GM23338 (cell line): ENCODE measurements around the gene TYSND1. TPM values are rescaled to one million over a fixed set of nuclear protein-coding genes. Genes with fewer than 3 reads are reported as not detected.

Source experiments
- ATAC-seq: fragments of 200-7000 bp; cut with Tn5 transposase; 3 replicates; pipeline ENCODE4 v1.9.1; 2020
- DNase-seq: peaks from one replicate; pipeline ENCODE4 v3.0.0-alpha.2; 2015; ENCODE audit warnings: low spot score
- H2AFZ ChIP-seq: fragments of 200-600 bp; sonication (generic); 2 replicates; pipeline ENCODE4 v1.8.0; 2016; ENCODE audit warnings: antibody characterized with exemption, mild to moderate bottlenecking, moderate library complexity
- H3F3A ChIP-seq: fragments of 200-600 bp; sonication (generic); replicated peaks from 2 replicates; pipeline ENCODE4 v1.8.0; 2017; ENCODE audit warnings: antibody characterized with exemption, mixed run types, low read depth
- H3K27ac ChIP-seq: fragments of 200-600 bp; sonication (generic); 2 replicates; pipeline ENCODE4 v1.6.1; 2016; ENCODE audit warnings: low read depth
- H3K27me3 ChIP-seq: fragments of 200-600 bp; sonication (generic); 2 replicates; pipeline ENCODE4 v1.8.0; 2016; ENCODE audit warnings: mild to moderate bottlenecking, mixed run types, moderate library complexity; ENCODE audit not compliant: insufficient read depth
- H3K36me3 ChIP-seq: fragments of 200-600 bp; sonication (generic); 2 replicates; pipeline ENCODE4 v1.8.0; 2016; ENCODE audit warnings: mild to moderate bottlenecking; ENCODE audit not compliant: insufficient read depth
- H3K4me1 ChIP-seq: fragments of 200-600 bp; sonication (generic); 2 replicates; pipeline ENCODE4 v1.8.0; 2016; ENCODE audit warnings: mild to moderate bottlenecking, moderate library complexity; ENCODE audit not compliant: insufficient read depth
- H3K4me2 ChIP-seq: fragments of 200-600 bp; sonication (generic); 2 replicates; pipeline ENCODE4 v1.7.1; 2017; ENCODE audit warnings: mixed run types
- H3K4me3 ChIP-seq: fragments of 200-600 bp; sonication (generic); 2 replicates; pipeline ENCODE4 v1.6.1; 2016; ENCODE audit warnings: mixed run types
- H3K79me2 ChIP-seq: fragments of 200-600 bp; sonication (generic); replicated peaks from 2 replicates; pipeline ENCODE4 v1.8.0; 2017; ENCODE audit warnings: mild to moderate bottlenecking; ENCODE audit not compliant: insufficient read depth
- H3K9me2 ChIP-seq: fragments of 200-600 bp; sonication (generic); 2 replicates; pipeline ENCODE4 v1.8.0; 2017; ENCODE audit not compliant: insufficient read depth
- H4K20me1 ChIP-seq: fragments of 200-600 bp; sonication (generic); replicated peaks from 2 replicates; pipeline ENCODE4 v1.8.0; 2017; ENCODE audit warnings: mild to moderate bottlenecking; ENCODE audit not compliant: insufficient read depth
- H3K27ac Mint-ChIP-seq: 2 replicates; pipeline ENCODE4 v1.8.0; 2020; ENCODE audit warnings: inconsistent platforms, mild to moderate bottlenecking, moderate library complexity, mixed read lengths
- H3K27me3 Mint-ChIP-seq: 3 replicates; pipeline ENCODE4 v1.8.0; 2022; ENCODE audit warnings: low read depth, mild to moderate bottlenecking, moderate library complexity, mixed read lengths, inconsistent platforms; ENCODE audit not compliant: insufficient read depth, poor library complexity
- H3K36me3 Mint-ChIP-seq: 3 replicates; pipeline ENCODE4 v1.8.0; 2021; ENCODE audit warnings: low read depth, mild to moderate bottlenecking, inconsistent platforms, moderate library complexity, mixed read lengths
- H3K4me1 Mint-ChIP-seq: 3 replicates; pipeline ENCODE4 v1.8.0; 2020; ENCODE audit warnings: mild to moderate bottlenecking, inconsistent platforms, mixed read lengths
- H3K4me3 Mint-ChIP-seq: 3 replicates; pipeline ENCODE4 v1.8.0; 2021; ENCODE audit warnings: moderate library complexity, mild to moderate bottlenecking, inconsistent platforms, mixed read lengths
- H3K9me3 Mint-ChIP-seq: 3 replicates; pipeline ENCODE4 v1.8.0; 2020; ENCODE audit warnings: moderate library complexity, mild to moderate bottlenecking, inconsistent platforms, mixed read lengths
- CREB1 ChIP-seq: fragments of 250-450 bp; sonication (Bioruptor Pico); IDR thresholded peaks from 2 replicates; pipeline ENCODE4 v1.5.0; 2020; ENCODE audit warnings: low read depth, mild to moderate bottlenecking, moderate library complexity
- CTCF ChIP-seq, 2 experiments: fragments of 200-600 bp in 1 of 2; sonication (generic) in 1 of 2; conservative IDR thresholded peaks; 2 replicates each; pipeline versions ENCODE4 v1.5.1 to v1.6.1; 2016 to 2017; ENCODE audit warnings: antibody characterized with exemption in 2 of 2, low read depth in 2 of 2, mild to moderate bottlenecking in 2 of 2, moderate library complexity in 1 of 2
- ETS1 ChIP-seq: IDR thresholded peaks from 2 replicates; pipeline ENCODE4 v1.6.1; 2016; ENCODE audit warnings: antibody characterized with exemption
- EZH2 ChIP-seq: fragments of 200-600 bp; sonication (generic); IDR thresholded peaks from one replicate; pipeline ENCODE4 v1.8.0; 2017; ENCODE audit warnings: antibody characterized with exemption, mild to moderate bottlenecking, low read depth; ENCODE audit not compliant: unreplicated experiment
- EZH2phosphoT487 ChIP-seq: fragments of 200-600 bp; sonication (generic); IDR thresholded peaks from one replicate; pipeline ENCODE4 v1.8.1; 2018; ENCODE audit warnings: antibody characterized with exemption; ENCODE audit not compliant: unreplicated experiment
- JUNB ChIP-seq: IDR thresholded peaks from one replicate; pipeline ENCODE4 v1.6.1; 2016; ENCODE audit warnings: antibody characterized with exemption; ENCODE audit not compliant: unreplicated experiment
- NANOG ChIP-seq: IDR thresholded peaks from 2 replicates; pipeline ENCODE4 v1.6.1; 2016; ENCODE audit warnings: antibody characterized with exemption, borderline replicate concordance
- POLR2AphosphoS5 ChIP-seq: IDR thresholded peaks from 2 replicates; pipeline ENCODE4 v1.6.1; 2016; ENCODE audit warnings: antibody characterized with exemption, low read depth
- REST ChIP-seq: IDR thresholded peaks from one replicate; pipeline ENCODE4 v1.6.1; 2018; ENCODE audit warnings: antibody characterized with exemption; ENCODE audit not compliant: unreplicated experiment
- STAT1 ChIP-seq: IDR thresholded peaks from one replicate; pipeline ENCODE4 v1.6.1; 2016; ENCODE audit warnings: antibody characterized with exemption; ENCODE audit not compliant: unreplicated experiment
- ZNF114 ChIP-seq: fragments of 250-450 bp; sonication (Bioruptor Pico); IDR thresholded peaks from 2 replicates; pipeline ENCODE4 v1.5.0; 2020; ENCODE audit warnings: mild to moderate bottlenecking, moderate library complexity
- ZNF331 ChIP-seq: fragments of 250-450 bp; sonication (Bioruptor Pico); IDR thresholded peaks from 2 replicates; pipeline ENCODE4 v1.5.0; 2020; ENCODE audit warnings: low read depth, mild to moderate bottlenecking, moderate library complexity
- polyA plus RNA-seq: library from polyadenylated mRNA; unstranded; fragments of >200 nt; fragmentation: Nextera tagmentation; extraction: Ambion mirVana; gene quantifications from 2 replicates; pipeline ENCODE4 v1.2.1, GENCODE V29; 2016
- total RNA-seq: library from RNA; depleted of rRNA; stranded (reverse); fragments of >200 nt; shearing (Covaris generic); gene quantifications from 2 replicates; pipeline ENCODE4 v1.2.3, GENCODE V29; 2014

The TYSND1 gene
- total and polyA plus RNA-seq, 2 experiments from 2014 or later: 5.2 to 19.5 TPM

- TF ChIP-seq CTCF (conservative IDR thresholded peaks at IDR 0.05; ENCODE audit: low read depth in 2 of 2) (no peak), EZH2 (no peak), ZNF114 (CRISPR knock-in tag) (no peak), ETS1 (no peak), REST (no peak), CREB1 (CRISPR knock-in tag) (no peak), POLR2AphosphoS5 (no peak), ZNF331 (CRISPR knock-in tag) (no peak)
These were observed 39.6 kb upstream of the TYSND1 start (continued) for GRCh38 chr10:70186090-70186489.

GRCh38 chr10:70183304-70183703, 36.8 kb upstream of the TYSND1 start:
- Histone ChIP-seq H3K9me2 (no peaks in the 10 kb centered on the region), H4K20me1 (no peaks in the 10 kb centered on the region), H3K36me3 (no peaks in the 10 kb centered on the region), H3K4me1 (no peaks in the 10 kb centered on the region), H3K27me3 (no peaks in the 10 kb centered on the region), H3K4me2 (no peak overlapping the region), H3K79me2 (no peaks in the 10 kb centered on the region), H3F3A (no peaks in the 10 kb centered on the region), H2AFZ (no peak overlapping the region), H3K27ac (no peak overlapping the region), H3K4me3 (no peak overlapping the region)
- no peak for ATAC-seq
- Mint-ChIP-seq H3K9me3 (peaks cover 8% of the 10 kb centered on the region), H3K4me3 (no peak overlapping the region), H3K27me3 (peaks cover 3% of the 10 kb centered on the region), H3K36me3 (no peaks in the 10 kb centered on the region), H3K27ac (no peak overlapping the region), H3K4me1 (no peaks in the 10 kb centered on the region)
- DNase-seq: no peak
- TF ChIP-seq EZH2phosphoT487 (no peak), ZNF331 (CRISPR knock-in tag) (no peak), ZNF114 (CRISPR knock-in tag) (no peak), EZH2 (no peak), REST (no peak), CTCF (conservative IDR thresholded peaks at IDR 0.05; ENCODE audit: low read depth in 2 of 2) (no peak), ETS1 (no peak), POLR2AphosphoS5 (no peak), CREB1 (CRISPR knock-in tag) (no peak), JUNB (no peak), STAT1 (no peak), NANOG (no peak)
